ENCODE results near the gene OPHN1.

GRCh38 chrX:68177542-68177941 lies 255.8 kb downstream of the OPHN1 start:
- TF ChIP-seq POLR2A (IDR thresholded peaks at IDR 0.05) (no peak), CTCF (IDR thresholded peaks at IDR 0.05) (no peak)
